HG03439 (cell line): Measurements from ENCODE around the gene DNAJC17.
A peak's percentile ranks its signal among the peaks of the same experiment; 100 is the strongest.

Experiments
- ATAC-seq: cut with Tn5 transposase; IDR thresholded peaks from one replicate; pipeline ENCODE4 v1.9.1; 2021; ENCODE audit warnings: mild to moderate bottlenecking, moderate library complexity; ENCODE audit not compliant: unreplicated experiment

The DNAJC17 gene

GRCh38 chr15:40768521-40769273 is 38.6 kb downstream of the DNAJC17 start:
- ATAC-seq, result no peak

- ATAC-seq, result no peak
Observed at GRCh38 chr15:40767838-40768500, 39.3 kb downstream of the DNAJC17 start.

- no peak for ATAC-seq
Observed at GRCh38 chr15:40766906-40767837, 40.1 kb downstream of the DNAJC17 start.

GRCh38 chr15:40766194-40766815 is 41.0 kb downstream of the DNAJC17 start:
- ATAC-seq, result no peak

- no peak for ATAC-seq
Observed at GRCh38 chr15:40764629-40765103, 42.6 kb downstream of the DNAJC17 start.

GRCh38 chr15:40763801-40764628 is 43.3 kb downstream of the DNAJC17 start, which contains the start of gene GCHFR:
TSS of gene GCHFR (plus strand) at chr15:40764068. CDS start at chr15:40764181, 113 bp downstream.
- peak; percentile 55 for ATAC-seq

GRCh38 chr15:40762919-40763800 is 44.1 kb downstream of the DNAJC17 start:
- peak; percentile 3 for ATAC-seq

GRCh38 chr15:40759961-40760360 is 47.3 kb downstream of the DNAJC17 start:
- no peak for ATAC-seq

- no peak for ATAC-seq
Observed at GRCh38 chr15:40756938-40757337, 50.3 kb downstream of the DNAJC17 start.

- no peak for ATAC-seq
Observed at GRCh38 chr15:40755812-40756208, 51.5 kb downstream of the DNAJC17 start.

GRCh38 chr15:40754883-40755811 is 52.1 kb downstream of the DNAJC17 start, which contains the start of gene RMDN3:
TSS of gene RMDN3 (minus strand) at chr15:40755254. CDS start at chr15:40754783, 471 bp downstream.
- ATAC-seq, result peak; percentile 84

- ATAC-seq, result peak; percentile 8
Observed at GRCh38 chr15:40754574-40754882, 52.7 kb downstream of the DNAJC17 start.

- no peak for ATAC-seq
Observed at GRCh38 chr15:40751745-40752144, 55.5 kb downstream of the DNAJC17 start.

- ATAC-seq, result no peak
Observed at GRCh38 chr15:40750885-40751284, 56.4 kb downstream of the DNAJC17 start.

- ATAC-seq, result no peak
Observed at GRCh38 chr15:40749151-40749630, 58.1 kb downstream of the DNAJC17 start.

- ATAC-seq, result no peak
Observed at GRCh38 chr15:40747685-40748631, 59.3 kb downstream of the DNAJC17 start.
